ENCODE data around the gene SPDYE17.
"Not testable (repeated sequence)": the region's sequence is repeated elsewhere in the genome, so short reads cannot be mapped to it uniquely, and the experiment has no call there.

The SPDYE17 gene

DNA sequence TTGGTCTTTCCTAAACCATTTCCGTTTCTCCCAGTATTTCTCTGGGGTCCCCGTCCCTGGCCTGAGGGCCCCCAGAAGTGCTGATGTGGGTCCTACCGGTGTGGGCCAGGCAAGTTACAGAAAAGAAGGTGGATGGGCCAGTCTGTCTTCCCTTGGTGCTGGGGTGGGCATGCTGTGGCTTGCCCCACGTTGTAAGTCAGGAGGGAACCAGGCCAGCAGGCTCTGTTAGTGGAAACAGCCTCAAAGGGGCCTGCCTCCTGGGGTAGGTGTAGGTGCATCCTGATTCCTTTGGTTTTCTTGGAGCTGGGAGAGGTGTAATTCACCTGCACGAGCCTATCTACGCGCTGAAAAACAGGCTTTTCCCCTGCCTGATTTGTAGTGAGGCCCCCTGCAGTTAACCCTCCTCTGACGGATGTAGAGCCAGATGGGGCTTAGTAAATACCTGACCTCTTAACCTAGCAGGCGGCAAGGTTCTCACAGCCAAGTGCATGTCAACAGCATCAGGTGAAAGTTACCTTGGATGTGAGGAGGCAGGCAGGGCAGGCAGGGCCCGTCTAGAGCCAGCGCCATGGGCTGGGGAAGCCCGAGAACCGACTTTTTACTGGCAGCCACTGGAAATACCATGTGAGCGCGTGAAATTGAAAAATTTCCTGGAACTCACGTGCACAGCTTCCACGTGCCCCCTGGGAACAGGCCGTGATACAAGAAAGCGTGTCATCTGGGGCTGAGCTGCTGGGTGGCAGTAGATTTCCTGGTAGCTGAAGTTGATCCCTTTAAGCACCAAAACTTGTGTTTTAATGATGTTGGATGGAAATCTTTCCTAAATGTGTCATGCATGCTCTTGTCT is 48.0 kb downstream of the SPDYE17 start:
- CTCF ChIA-PET; DNase-seq (ENCODE audit: low read depth, low spot score); H3K4me3 ChIP-seq (ENCODE audit: low read depth, low read length); POLR2A ChIA-PET: not testable (repeated sequence)

DNA sequence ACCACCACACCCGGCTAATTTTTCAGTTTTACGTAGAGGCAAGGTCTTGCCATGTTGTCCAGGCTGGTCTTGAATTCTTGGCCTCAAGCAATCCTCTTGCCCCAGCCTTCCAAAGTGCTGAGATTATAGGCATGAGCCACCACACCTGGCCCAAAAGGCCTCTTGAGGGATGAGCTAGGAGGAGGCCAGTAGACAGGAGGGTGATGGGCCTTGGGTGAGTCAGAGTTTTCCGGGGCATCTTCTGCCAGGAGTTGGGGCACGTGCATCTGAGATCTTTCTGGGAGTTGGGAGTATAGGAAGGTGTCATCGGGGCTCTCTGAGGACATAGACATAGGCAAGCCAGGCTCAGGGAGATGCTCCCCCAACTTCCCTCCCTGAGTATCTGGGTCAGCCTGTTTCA is 48.8 kb downstream of the SPDYE17 start:
- POLR2A ChIA-PET; CTCF ChIA-PET; H3K4me3 ChIP-seq (ENCODE audit: low read depth, low read length); DNase-seq (ENCODE audit: low read depth, low spot score): not testable (repeated sequence)

DNA sequence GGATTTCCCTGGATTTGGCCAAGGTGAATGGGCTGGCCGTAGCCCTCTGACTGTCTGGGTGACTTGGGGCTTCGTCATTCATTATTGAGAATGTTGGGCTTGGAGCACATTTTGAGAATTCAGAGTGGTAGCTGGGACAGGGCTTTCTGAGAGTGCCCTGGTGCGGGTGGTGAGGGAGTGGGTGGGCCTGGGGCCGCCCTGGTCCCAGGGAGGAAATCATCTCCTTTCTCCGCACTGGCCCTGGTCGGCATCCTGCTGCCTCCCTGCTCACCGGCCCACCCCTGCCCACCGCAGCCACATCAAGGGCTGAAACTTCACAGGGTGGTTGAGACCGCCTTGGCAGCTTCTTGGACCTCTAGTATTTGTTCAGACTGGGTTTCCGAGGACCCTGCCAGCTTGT is 49.7 kb downstream of the SPDYE17 start:
- CTCF ChIA-PET, result not testable (repeated sequence)

DNA sequence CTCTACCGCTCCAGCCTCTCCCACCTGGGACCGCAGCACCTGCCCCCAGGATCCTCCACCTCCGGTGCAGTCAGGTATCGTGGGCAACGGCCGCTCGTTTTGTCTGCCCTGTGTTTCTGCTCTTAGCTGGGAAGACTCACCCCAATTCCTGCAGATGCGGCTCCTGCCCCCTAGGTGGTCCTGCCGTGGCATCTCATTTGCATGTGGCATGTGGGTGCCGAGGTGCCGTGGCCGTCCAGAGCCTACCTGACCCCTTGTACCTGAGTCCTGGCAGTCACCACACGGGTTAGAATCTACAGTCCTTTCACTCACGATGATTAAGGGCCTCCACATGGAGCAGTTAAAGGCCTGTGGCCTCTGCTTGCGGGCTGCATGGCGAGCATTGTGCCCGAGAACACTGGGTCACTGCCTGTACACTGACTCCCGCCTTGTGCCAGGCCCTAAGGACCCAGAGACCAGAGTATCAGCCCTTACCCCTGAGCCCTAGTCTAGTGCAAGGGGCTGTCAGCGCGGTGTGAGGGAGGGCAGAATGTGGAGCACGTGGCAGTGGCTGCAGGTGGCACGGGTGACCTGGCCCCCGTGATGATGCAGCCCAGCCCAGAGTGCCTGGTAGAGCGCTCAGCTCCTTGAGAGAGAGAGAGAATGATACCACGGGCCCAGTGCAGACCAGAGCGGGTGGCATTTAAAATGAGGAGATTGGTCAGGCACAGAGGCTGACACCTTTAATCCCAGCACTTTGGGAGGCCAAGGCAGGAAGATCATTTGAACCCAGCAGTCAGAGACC is 50.8 kb downstream of the SPDYE17 start:
- H3K4me3 ChIP-seq (ENCODE audit: low read depth, low read length); CTCF ChIA-PET; DNase-seq (ENCODE audit: low read depth, low spot score); POLR2A ChIA-PET: not testable (repeated sequence)

More for the DNA sequence above, 49.7 kb downstream of the SPDYE17 start:
- H3K4me3 ChIP-seq (ENCODE audit: low read depth, low read length); DNase-seq (ENCODE audit: low read depth, low spot score); POLR2A ChIA-PET: not testable (repeated sequence)

DNA sequence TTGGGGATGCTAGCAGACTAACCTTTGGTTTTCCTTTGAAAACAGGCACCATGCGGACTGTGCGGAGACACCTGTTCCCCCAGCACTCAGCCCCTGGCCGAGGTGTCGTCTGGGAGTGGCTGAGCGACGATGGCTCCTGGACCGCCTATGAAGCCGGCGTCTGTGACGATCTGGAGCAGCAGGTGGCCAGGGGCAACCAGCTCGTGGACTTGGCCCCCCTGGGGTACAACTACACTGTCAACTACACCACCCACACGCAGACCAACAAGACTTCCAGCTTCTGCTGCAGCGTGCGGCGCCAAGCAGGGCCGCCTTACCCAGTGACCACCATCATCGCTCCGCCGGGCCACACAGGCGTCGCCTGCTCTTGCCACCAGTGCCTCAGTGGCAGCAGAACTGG is 51.6 kb downstream of the SPDYE17 start:
- CTCF ChIA-PET; H3K4me3 ChIP-seq (ENCODE audit: low read depth, low read length); DNase-seq (ENCODE audit: low read depth, low spot score); POLR2A ChIA-PET: not testable (repeated sequence)

DNA sequence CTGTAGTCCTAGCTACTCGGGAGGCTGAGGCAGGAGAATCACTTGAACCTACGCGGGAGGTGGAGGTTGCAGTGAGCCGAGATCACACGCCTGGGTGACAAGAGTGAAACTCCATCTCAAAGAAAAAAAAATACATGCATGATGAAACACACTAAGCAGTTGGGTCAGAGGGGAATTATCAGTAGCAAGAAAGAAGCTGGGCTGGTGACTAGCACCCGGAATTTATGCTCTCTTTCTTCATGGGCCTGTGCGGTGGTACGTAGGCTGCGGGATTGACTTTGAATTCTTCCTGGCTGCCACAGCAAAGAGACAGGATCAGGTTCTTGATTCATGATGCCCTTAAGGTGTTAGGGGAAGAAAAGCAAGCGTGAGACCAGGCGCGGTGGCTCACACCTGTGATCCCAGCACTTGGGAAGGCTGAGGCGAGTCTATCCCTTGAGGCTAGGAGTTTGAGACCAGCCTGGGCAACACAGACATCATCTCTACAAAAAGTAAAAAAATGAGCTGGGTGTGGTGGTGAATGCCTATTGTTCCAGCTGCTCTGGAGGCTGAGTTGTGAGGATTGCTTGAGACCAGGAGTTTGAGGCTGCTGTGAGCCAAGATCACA is 54.3 kb downstream of the SPDYE17 start:
- CTCF ChIA-PET; H3K4me3 ChIP-seq (ENCODE audit: low read depth, low read length); POLR2A ChIA-PET; DNase-seq (ENCODE audit: low read depth, low spot score): not testable (repeated sequence)

DNA sequence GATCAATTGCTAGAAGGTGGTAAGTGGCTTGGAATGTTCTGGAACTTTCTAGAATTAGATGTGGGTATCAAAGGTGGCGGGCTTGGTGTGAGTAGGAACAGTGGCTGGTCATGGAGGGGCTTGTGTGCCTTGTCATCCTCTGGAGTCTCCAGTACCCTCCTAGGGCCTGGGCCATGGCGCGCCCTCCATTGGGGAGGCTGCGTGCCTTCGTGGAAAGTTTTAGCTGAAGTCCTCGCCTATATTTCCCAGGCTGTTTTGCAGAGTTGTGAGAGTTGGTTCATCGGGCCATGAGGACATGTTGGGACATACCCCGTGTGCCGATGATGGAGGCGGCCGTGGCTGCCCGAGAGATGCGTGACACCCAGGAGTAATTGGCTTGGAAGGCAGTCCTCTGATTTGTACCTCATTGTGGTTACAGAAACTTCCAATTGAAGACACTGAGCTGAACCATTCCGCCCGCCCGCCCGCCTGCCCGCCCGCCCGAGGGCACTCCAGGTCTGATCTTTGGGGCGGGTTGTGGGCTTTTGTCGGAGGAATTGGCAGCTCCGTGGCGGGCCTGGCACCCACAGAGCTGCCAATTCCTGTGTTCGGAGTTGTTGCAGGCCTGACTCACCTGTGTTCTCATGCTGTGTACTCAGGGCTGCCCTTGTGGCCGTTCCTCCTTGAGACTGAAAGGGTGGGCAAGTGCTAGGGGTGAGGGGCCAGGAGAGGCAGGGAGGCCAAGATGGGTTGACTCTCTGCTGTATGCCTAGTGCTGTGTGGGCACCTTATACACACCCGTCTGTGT is 57.2 kb downstream of the SPDYE17 start:
- CTCF ChIA-PET; H3K4me3 ChIP-seq (ENCODE audit: low read depth, low read length); POLR2A ChIA-PET; DNase-seq (ENCODE audit: low read depth, low spot score): not testable (repeated sequence)

DNA sequence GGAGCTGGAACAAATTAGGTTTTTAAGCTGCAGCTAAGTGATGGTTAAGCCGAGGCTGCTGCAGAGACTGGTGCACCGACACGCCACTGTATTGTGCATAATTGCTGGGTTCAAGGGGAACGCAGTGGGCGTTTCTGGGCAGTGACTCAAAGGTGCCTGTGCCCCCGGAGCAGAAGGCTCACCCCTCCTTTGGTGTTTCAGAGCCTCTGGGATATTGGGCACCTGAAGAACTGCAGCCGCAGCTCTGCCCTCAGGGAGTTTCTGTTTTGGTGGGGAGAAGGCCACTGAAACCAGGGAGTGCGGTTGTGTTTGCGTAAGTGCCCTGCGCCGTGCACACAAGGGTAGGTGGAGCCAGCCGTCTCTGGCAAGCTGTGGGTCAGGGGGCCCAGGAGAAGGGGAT is 57.8 kb downstream of the SPDYE17 start:
- CTCF ChIA-PET; POLR2A ChIA-PET; H3K4me3 ChIP-seq (ENCODE audit: low read depth, low read length); DNase-seq (ENCODE audit: low read depth, low spot score): not testable (repeated sequence)

DNA sequence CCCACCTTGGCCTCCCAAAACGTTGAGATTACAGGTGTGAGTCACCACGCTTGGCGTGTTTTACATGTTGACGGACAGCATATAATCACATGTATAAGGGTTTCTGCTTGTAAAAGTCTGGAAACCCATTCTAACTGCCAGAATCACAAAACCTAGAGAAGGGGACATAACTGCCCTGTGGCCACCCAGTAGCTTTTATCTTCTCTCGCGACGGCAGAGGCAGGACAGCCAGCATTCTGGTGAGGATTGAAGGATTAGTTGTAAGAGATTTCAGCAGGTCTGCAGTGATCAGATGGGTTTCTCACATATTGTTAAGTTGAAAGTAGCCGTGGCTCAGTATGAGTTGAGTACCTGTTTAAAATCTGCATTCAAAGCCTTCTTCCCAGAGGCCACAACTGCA is 59.8 kb downstream of the SPDYE17 start:
- DNase-seq (ENCODE audit: low read depth, low spot score); POLR2A ChIA-PET; H3K4me3 ChIP-seq (ENCODE audit: low read depth, low read length); CTCF ChIA-PET: not testable (repeated sequence)
